ENCODE results near the gene CCHCR1. TPM values are rescaled to one million over a fixed set of nuclear protein-coding genes. Genes with fewer than 3 reads are reported as not detected.

Gene CCHCR1
- total RNA-seq, 1 donor from 2014 or later, result 21.7 TPM

DNA sequence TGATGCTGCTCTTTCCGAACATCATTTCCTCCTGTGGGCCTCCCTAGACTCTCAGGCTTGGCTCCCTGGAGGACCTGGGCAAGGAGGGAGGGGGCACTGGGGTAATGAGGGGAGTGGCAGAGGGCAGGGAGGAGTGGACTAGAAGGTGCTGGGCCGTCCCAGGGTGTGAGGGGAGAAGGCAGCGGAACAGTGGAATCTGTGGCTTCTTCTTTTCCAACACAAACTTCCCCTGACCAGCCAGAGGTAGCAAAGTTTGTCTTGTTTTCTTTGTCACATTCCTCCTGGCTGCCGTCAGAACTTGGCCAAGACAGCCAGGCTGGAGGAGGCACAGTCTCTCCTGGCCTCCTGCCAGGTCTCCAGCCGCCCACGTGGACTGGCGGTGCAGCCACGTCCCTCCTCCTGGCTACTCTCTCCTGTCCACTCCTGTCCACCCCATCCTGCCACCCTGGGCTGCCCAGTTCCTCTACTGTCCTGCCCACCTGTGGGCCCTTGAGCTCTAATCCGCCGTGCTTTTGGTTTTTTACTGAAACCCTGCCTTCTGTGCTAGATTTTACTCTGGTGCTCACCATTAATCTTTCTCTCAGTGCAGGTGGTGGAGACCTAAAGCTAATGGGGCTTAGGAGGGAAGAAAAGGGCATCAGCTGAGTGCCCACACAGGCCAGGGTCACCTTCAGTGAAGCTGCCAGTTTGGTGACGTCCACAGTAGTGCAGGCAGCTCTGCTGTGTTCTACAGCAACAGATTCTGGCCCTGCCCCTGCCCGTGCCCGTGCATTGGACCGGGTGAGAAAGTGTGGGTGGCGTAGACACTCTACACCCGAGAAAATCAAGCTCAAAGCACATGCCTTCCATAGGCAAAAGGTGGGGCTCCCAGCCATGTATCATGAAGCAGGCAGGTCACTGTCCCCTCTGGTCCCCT is 34.6 kb downstream of the CCHCR1 start:
- H3K9me3 Mint-ChIP-seq (ENCODE audit: unreplicated experiment), result no peaks in the 10 kb centered on the region
- peaks cover 4% of the 10 kb centered on the region for H3K27me3 Mint-ChIP-seq (ENCODE audit: unreplicated experiment)
- H3K4me1 Mint-ChIP-seq (ENCODE audit: unreplicated experiment), result peaks cover 10% of the 10 kb centered on the region
- DNase-seq (ENCODE audit: low spot score), result no peak
- H3K36me3 Mint-ChIP-seq (ENCODE audit: low read depth, unreplicated experiment), result no peaks in the 10 kb centered on the region
- H3K4me3 Mint-ChIP-seq (ENCODE audit: unreplicated experiment), result no peak overlapping the region
- no peak overlapping the region for H3K27ac Mint-ChIP-seq (ENCODE audit: unreplicated experiment)
- TF ChIP-seq, protein P1, sequence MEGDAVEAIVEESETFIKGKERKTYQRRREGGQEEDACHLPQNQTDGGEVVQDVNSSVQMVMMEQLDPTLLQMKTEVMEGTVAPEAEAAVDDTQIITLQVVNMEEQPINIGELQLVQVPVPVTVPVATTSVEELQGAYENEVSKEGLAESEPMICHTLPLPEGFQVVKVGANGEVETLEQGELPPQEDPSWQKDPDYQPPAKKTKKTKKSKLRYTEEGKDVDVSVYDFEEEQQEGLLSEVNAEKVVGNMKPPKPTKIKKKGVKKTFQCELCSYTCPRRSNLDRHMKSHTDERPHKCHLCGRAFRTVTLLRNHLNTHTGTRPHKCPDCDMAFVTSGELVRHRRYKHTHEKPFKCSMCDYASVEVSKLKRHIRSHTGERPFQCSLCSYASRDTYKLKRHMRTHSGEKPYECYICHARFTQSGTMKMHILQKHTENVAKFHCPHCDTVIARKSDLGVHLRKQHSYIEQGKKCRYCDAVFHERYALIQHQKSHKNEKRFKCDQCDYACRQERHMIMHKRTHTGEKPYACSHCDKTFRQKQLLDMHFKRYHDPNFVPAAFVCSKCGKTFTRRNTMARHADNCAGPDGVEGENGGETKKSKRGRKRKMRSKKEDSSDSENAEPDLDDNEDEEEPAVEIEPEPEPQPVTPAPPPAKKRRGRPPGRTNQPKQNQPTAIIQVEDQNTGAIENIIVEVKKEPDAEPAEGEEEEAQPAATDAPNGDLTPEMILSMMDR (IDR thresholded peaks at IDR 0.05; ENCODE audit: unreplicated experiment), result no peak

DNA sequence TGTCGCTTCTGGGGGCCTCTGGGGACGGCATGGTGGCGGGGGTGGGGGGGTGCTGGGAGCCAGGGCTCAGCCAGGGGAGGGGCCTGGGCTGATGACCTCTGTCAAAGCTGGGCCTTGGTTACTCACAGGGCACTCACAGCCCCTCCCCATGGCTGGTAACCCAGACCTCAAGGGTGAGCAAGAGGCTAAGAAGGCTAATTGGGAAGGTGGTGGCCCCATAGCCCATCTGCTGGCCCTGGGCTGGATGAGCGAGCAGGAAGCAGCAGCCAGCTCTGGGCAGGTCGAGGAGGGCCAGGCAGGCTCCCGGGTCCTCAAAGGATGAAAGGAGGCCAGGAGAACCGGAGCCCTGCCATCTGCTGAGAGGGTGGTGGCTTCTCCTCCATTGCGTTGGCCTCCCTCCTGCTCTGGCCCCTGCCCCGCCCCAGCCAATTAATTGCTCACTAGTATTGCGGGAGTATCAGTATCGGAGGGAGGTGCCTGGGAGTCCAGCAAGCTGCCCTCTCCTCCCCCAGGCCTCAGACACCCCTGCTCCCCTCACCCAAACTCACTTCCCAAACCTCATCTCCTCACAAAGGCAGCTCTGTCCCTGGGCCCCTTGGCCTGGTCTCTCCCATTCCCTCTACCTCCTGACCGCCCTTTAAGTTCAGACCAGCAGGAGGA is 36.3 kb downstream of the CCHCR1 start:
- H3K4me1 Mint-ChIP-seq (ENCODE audit: unreplicated experiment), result peaks cover 10% of the 10 kb centered on the region
- no peak overlapping the region for H3K4me3 Mint-ChIP-seq (ENCODE audit: unreplicated experiment)
- no peak for DNase-seq (ENCODE audit: low spot score)
- no peaks in the 10 kb centered on the region for H3K9me3 Mint-ChIP-seq (ENCODE audit: unreplicated experiment)
- peaks cover 6% of the 10 kb centered on the region for H3K27me3 Mint-ChIP-seq (ENCODE audit: unreplicated experiment)
- H3K36me3 Mint-ChIP-seq (ENCODE audit: low read depth, unreplicated experiment), result no peaks in the 10 kb centered on the region
- TF ChIP-seq, protein P1 (IDR thresholded peaks at IDR 0.05; ENCODE audit: unreplicated experiment), result no peak
- H3K27ac Mint-ChIP-seq (ENCODE audit: unreplicated experiment), result no peak overlapping the region

DNA sequence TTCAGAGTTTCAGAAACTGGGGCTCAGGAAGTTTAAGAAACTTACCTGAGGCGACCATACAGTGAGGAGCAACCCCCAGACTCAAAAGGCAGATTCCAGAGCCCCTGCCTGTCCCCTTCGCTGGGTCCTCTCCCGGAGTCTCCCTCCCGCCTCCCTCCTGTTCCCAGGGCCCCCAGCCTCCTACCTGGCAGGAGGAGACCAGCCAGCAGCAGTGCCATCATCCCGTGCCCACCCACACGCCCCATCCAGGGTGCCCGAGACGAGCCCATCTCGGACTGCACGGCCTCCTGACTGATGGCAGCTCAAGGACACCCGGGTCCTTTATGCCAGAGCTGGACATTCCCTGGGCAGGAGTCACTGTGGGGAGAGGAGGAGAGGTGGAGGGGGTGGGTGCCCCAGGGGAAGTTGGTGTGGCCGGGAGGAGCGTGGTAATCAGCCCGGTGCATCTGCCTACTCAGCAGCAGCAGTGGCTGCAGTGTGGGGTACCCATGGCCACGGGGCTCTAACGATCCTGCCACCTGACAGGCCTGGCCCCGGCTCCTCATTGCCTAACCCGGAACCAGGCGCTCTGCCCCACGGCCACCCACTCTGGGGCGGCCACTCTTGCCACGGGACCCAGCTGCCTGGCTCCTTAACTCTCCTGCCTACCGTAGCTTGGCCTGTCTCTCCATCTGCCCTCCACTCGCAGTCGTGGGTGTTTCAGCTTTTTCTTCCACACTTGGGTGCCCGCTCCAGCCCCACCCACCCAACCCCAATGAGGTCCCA is 37.3 kb downstream of the CCHCR1 start, which contains the start of gene CDSN:
Gene CDSN, minus strand, starts transcription at position 296 of the 765 bp plus-strand sequence. Its CDS starts 27 bp downstream, at position 269.
- TF ChIP-seq, protein P1 (IDR thresholded peaks at IDR 0.05; ENCODE audit: unreplicated experiment), result no peak
- no peak within 1 kb of the TSS for H3K27ac Mint-ChIP-seq (ENCODE audit: unreplicated experiment)
- H3K4me1 Mint-ChIP-seq (ENCODE audit: unreplicated experiment), result peaks cover 7% of the 10 kb centered on the region
- H3K4me3 Mint-ChIP-seq (ENCODE audit: unreplicated experiment), result no peak within 1 kb of the TSS
- DNase-seq (ENCODE audit: low spot score), result no peak
- no peaks in the 10 kb centered on the region for H3K36me3 Mint-ChIP-seq (ENCODE audit: low read depth, unreplicated experiment)
- peaks cover 11% of the 10 kb centered on the region for H3K27me3 Mint-ChIP-seq (ENCODE audit: unreplicated experiment)
- H3K9me3 Mint-ChIP-seq (ENCODE audit: unreplicated experiment), result no peaks in the 10 kb centered on the region

DNA sequence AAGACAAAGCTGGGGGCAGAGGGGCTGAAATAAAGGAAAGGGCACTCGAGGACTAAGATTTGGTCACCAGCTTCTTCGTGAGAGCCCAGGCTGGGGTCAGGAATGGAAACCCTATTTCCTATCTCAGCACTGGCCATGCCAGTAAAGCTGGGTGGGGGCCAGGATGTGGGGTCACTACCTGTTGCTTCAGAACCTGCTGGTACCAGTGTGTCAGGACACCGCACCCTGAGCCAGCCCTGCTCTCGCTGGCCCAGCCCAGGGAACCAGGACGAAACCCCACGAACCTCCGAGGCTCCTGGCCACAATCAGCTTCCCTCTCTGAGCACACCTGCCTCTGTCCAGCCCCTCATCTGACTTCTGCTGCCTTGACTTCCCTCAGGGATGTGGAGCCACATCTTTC is 39.4 kb downstream of the CCHCR1 start:
- H3K9me3 Mint-ChIP-seq (ENCODE audit: unreplicated experiment), result no peaks in the 10 kb centered on the region
- H3K27me3 Mint-ChIP-seq (ENCODE audit: unreplicated experiment), result peaks cover 13% of the 10 kb centered on the region
- H3K27ac Mint-ChIP-seq (ENCODE audit: unreplicated experiment), result peak overlapping the region; percentile 72
- no peak overlapping the region for H3K4me3 Mint-ChIP-seq (ENCODE audit: unreplicated experiment)
- TF ChIP-seq, protein P1 (IDR thresholded peaks at IDR 0.05; ENCODE audit: unreplicated experiment), result no peak
- H3K4me1 Mint-ChIP-seq (ENCODE audit: unreplicated experiment), result peaks cover 12% of the 10 kb centered on the region
- no peak for DNase-seq (ENCODE audit: low spot score)
- no peaks in the 10 kb centered on the region for H3K36me3 Mint-ChIP-seq (ENCODE audit: low read depth, unreplicated experiment)
